Endodermal cell (in vitro differentiated cells): ENCODE results near the gene EVA1B. TPM values are rescaled to one million over a fixed set of nuclear protein-coding genes. Genes with fewer than 3 reads are reported as not detected.

Experiments
- DNase-seq: peaks from one replicate; pipeline ENCODE4 v3.0.0-alpha.2; 2017
- H3K27ac ChIP-seq: 2 replicates; pipeline ENCODE4 v1.5.1; 2013; ENCODE audit warnings: mild to moderate bottlenecking, low read depth, low read length, moderate library complexity
- H3K27me3 ChIP-seq: 2 replicates; pipeline ENCODE4 v1.6.1; 2013; ENCODE audit warnings: mild to moderate bottlenecking, low read length, moderate library complexity; ENCODE audit not compliant: insufficient read depth, control insufficient read depth, poor library complexity, severe bottlenecking
- H3K36me3 ChIP-seq: 2 replicates; pipeline ENCODE4 v1.7.0; 2013; ENCODE audit warnings: mild to moderate bottlenecking, low read length, moderate library complexity; ENCODE audit not compliant: control insufficient read depth, insufficient read depth
- H3K4me1 ChIP-seq: one replicate; pipeline ENCODE4 v1.7.0; 2013; ENCODE audit warnings: low read length; ENCODE audit not compliant: control insufficient read depth, insufficient read depth
- H3K4me3 ChIP-seq: 2 replicates; pipeline ENCODE4 v1.5.1; 2013; ENCODE audit warnings: mild to moderate bottlenecking, low read length, moderate library complexity
- H3K9ac ChIP-seq: 2 replicates; pipeline ENCODE4 v1.6.1; 2013; ENCODE audit warnings: mild to moderate bottlenecking, low read length, moderate library complexity; ENCODE audit not compliant: poor library complexity, severe bottlenecking; ENCODE audit errors: extremely low read depth
- H3K9me3 ChIP-seq: 2 replicates; pipeline ENCODE4 v1.6.1; 2013; ENCODE audit warnings: mild to moderate bottlenecking, low read length, moderate library complexity; ENCODE audit not compliant: control insufficient read depth
- H3K27ac Mint-ChIP-seq: 2 replicates; pipeline ENCODE4 v1.8.0; 2020; ENCODE audit warnings: mixed read lengths
- H3K27me3 Mint-ChIP-seq: 2 replicates; pipeline ENCODE4 v1.8.0; 2021; ENCODE audit warnings: mild to moderate bottlenecking, mixed read lengths; ENCODE audit not compliant: insufficient read depth
- H3K36me3 Mint-ChIP-seq: 2 replicates; pipeline ENCODE4 v1.8.0; 2020; ENCODE audit warnings: low read depth, mixed read lengths
- H3K4me1 Mint-ChIP-seq: 2 replicates; pipeline ENCODE4 v1.8.0; 2020; ENCODE audit warnings: mixed read lengths
- H3K4me3 Mint-ChIP-seq: 2 replicates; pipeline ENCODE4 v1.8.0; 2020; ENCODE audit warnings: mild to moderate bottlenecking, moderate library complexity, mixed read lengths
- H3K9me3 Mint-ChIP-seq: 2 replicates; pipeline ENCODE4 v1.8.0; 2020; ENCODE audit warnings: mild to moderate bottlenecking, mixed read lengths
- CTCF ChIP-seq: fragments of 200-600 bp; sonication (generic); conservative IDR thresholded peaks from 2 replicates; pipeline ENCODE4 v1.5.0; 2021; ENCODE audit warnings: antibody characterized with exemption, mild to moderate bottlenecking
- WGBS, 2 experiments: methylation state at CpG; one replicate each; pipeline versions ENCODE4 v1.1.5 to v1.1.7; 2013; ENCODE audit warnings: missing lambda C conversion rate in 2 of 2, mixed read lengths in 1 of 2; ENCODE audit not compliant: insufficient coverage in 1 of 2, insufficient read length in 1 of 2; 5-methylcytosine and 5-hydroxymethylcytosine counted together
- total RNA-seq, 2 donors: library from RNA; stranded (reverse); fragmentation: NEBNext Ultra II Directional in 1 of 2; extraction: Animal tissue kit (Norgen Biotek cat#: 25700) in 1 of 2; gene quantifications; 2 replicates in 1 of 2; 3 replicates in 1 of 2; pipeline ENCODE4 v1.2.1, GENCODE V29; 2021

EVA1B gene
- total RNA-seq, 2 donors from 2014 or later: 14.1 to 16.3 TPM

GRCh38 chr1:36367798-36368197, 44.4 kb upstream of the EVA1B start:
- Histone ChIP-seq H3K4me3 (no peak overlapping the region), H3K27ac (no peak overlapping the region), H3K36me3 (peaks cover 53% of the 10 kb centered on the region), H3K4me1 (no peaks in the 10 kb centered on the region), H3K9me3 (no peaks in the 10 kb centered on the region), H3K27me3 (no peaks in the 10 kb centered on the region), H3K9ac (no peak overlapping the region)
- Mint-ChIP-seq H3K4me1 (peaks cover 11% of the 10 kb centered on the region), H3K27ac (no peak overlapping the region), H3K36me3 (peaks cover 28% of the 10 kb centered on the region), H3K4me3 (no peak overlapping the region), H3K9me3 (no peaks in the 10 kb centered on the region), H3K27me3 (no peaks in the 10 kb centered on the region)
- 96 to 100% methylated on average over 2 to 4 of the region's 4 CpGs for WGBS, 2 experiments
- TF ChIP-seq CTCF: no peak
- DNase-seq: no peak

- H3K9me3 Mint-ChIP-seq: no peaks in the 10 kb centered on the region
- Histone ChIP-seq H3K9me3 (no peaks in the 10 kb centered on the region), H3K4me1 (no peaks in the 10 kb centered on the region), H3K4me3 (no peak overlapping the region), H3K9ac (no peak overlapping the region), H3K36me3 (peaks cover 56% of the 10 kb centered on the region), H3K27me3 (no peaks in the 10 kb centered on the region), H3K27ac (no peak overlapping the region)
- no peak overlapping the region for H3K27ac Mint-ChIP-seq
- H3K36me3 Mint-ChIP-seq: peaks cover 29% of the 10 kb centered on the region
- TF ChIP-seq CTCF: no peak
- H3K4me3 Mint-ChIP-seq: no peak overlapping the region
- WGBS, 2 experiments: 91 to 96% methylated on average over 4 to 5 of the region's 5 CpGs
- DNase-seq: no peak
- H3K4me1 Mint-ChIP-seq: peaks cover 11% of the 10 kb centered on the region
- H3K27me3 Mint-ChIP-seq: no peaks in the 10 kb centered on the region
These were observed 43.6 kb upstream of the EVA1B start for GRCh38 chr1:36367066-36367465.

- H3K36me3 Mint-ChIP-seq: peaks cover 32% of the 10 kb centered on the region
- TF ChIP-seq CTCF: peak; percentile 21
- H3K27me3 ChIP-seq: no peaks in the 10 kb centered on the region
- 83 to 86% methylated on average over 16 to 18 of the region's 18 CpGs for WGBS, 2 experiments
- H3K4me3 ChIP-seq: no peak overlapping the region
- peak; percentile 67 for DNase-seq
- H3K9ac ChIP-seq: no peak overlapping the region
- no peaks in the 10 kb centered on the region for H3K4me1 ChIP-seq
- no peak overlapping the region for H3K4me3 Mint-ChIP-seq
- H3K9me3 ChIP-seq: no peaks in the 10 kb centered on the region
- peak overlapping the region; percentile 95 for H3K27ac ChIP-seq
- peaks cover 64% of the 10 kb centered on the region for H3K36me3 ChIP-seq
- H3K27ac Mint-ChIP-seq: peak overlapping the region; percentile 70
- peaks cover 11% of the 10 kb centered on the region for H3K4me1 Mint-ChIP-seq
- no peaks in the 10 kb centered on the region for H3K9me3 Mint-ChIP-seq
- H3K27me3 Mint-ChIP-seq: no peaks in the 10 kb centered on the region
These were observed 42.7 kb upstream of the EVA1B start for GRCh38 chr1:36366091-36366661.
